NCI-H510A (cell line): ENCODE measurements around the gene ADAMTS18.

Experiments
- DNase-seq: peaks from one replicate; lab custom pipeline; 2025; lab: John Stamatoyannopoulos, UW

Gene ADAMTS18

DNA sequence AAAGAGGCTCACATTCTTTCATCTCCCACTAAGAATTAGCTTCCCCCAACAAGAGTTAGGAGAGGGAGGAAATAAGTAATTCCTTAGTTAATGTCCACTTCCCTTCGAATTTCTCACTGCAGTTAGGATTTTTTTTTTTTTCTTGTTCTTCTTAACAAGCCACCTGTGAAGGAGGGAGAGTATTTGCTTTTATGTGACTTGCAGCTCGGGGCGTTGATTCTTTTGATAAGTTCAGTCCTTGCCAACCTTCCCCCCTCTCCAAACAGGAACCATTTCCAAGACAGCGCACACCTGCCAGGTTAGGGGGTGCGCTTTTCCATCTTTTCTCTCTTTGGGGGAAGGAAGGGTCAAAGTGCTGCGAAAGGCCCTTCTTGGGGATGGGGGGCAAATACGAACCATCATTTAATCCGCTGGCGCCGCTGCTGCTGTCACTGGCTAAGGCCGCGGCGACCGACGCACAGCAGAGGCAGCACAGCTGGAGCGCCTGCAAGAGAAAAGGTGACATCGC is 758 bp downstream of the ADAMTS18 start:
- DNase-seq, result no peak

DNA sequence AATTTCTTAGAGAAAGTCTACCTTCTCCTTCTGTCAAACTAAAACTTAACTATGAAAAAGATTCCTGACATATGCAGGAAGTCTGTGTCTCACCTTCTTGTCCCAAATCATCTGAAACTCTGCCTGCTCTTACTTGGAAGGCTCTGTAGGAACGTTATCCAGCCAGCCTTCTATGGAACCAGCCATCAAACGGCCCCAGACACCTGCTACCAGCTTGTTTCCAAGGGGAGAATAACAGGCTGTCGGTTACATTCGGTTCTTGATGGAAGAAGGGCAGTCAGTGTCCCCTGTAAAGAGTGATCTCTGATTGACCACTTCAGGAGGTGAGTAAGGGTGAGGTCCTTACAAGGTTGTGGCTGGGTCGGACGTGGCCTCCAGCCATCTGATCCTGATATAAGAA is 1.7 kb downstream of the ADAMTS18 start:
- DNase-seq, result no peak

DNA sequence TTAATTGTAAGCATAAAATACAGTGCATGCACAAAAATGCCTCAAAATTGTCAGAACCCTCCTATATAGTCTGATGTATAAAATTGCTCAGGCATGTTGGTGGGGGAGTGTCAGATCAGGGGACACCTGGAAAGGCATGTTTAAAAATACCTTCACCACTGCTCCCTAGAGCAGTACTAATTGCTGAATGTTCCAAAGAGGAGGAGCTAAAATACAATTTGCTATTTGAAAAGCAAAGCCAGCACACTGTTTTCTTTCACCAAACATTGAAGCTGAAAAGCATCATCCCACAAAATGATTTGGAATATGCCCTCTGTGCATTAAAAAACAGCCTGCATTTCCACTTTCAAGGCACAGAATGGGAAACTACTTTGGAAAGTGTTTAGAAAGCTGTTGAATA is 2.6 kb downstream of the ADAMTS18 start:
- no peak for DNase-seq

- DNase-seq, result no peak
Observed at GRCh38 chr16:77430787-77431585, 3.8 kb downstream of the ADAMTS18 start.

DNA sequence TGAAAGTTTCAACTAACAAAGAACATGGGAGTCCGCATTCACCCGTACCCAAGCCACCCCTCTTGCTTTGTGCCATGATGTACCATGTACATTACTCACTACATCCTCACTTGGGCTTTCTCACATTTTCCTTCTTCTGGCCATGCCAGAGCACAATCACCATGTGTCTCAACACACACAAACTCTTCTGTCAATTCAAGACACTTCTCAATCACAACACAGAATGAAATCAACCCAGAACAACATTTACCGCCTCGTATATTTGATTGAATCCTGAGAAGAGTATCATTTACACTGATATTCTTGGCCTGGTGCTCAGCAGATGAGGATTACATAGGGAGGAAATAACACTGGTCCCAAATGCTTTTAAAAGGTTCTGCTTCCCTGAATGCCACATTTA is 4.5 kb downstream of the ADAMTS18 start:
- no peak for DNase-seq

- no peak for DNase-seq
Observed at GRCh38 chr16:77424871-77425604, 9.8 kb downstream of the ADAMTS18 start.

DNA sequence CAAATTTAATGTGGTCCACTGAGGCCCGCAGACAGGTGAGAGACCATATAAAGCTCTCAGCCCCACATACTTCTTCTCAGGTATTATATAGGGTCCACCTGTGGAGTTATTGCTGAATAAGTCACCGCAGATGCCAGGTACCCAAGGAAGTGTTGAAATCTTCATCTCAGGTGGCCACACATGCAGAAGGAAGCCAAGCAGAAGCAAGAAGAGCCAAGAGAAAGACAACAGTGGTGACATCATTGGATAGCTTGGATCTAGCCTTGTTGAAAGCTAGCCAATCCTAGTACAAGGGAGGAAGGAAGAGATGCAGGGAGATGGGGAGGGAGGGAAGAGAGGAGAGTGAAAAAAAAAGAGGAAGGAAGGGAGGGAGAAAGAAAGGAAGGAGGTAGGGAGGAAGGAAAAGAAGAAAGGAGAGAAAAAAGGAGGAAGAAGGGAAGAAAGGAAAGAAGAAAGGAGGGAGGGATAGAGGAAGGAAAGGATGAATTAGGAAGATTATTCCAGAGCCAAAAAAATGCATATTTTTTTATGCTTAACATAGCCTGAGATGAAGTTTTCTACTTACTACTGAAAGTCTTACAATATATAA is 12.5 kb downstream of the ADAMTS18 start:
- no peak for DNase-seq

- no peak for DNase-seq
Observed at GRCh38 chr16:77416939-77417480, 17.8 kb downstream of the ADAMTS18 start.

DNA sequence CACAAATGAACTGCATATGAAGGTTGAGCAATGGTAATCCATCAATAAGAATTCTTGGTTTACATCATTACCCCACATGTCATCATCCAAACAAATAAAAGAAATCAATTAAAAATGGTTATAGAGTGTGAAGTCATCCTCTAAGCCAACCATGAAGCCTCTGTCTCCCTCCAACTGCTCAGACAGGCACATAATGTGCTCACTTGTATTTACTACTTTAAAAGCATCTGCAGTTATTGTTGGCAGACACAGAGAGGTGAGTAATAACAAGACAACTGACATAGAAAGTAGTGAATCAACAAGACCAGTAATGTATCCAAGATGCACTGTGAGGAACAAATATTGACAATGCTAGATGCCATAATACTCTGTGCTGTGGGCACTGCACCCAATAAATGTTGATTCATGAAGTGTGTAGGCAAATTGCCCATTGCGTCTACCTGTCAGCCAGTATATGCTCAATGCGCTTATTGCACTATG is 20.0 kb downstream of the ADAMTS18 start:
- no peak for DNase-seq

- DNase-seq, result no peak
Observed at GRCh38 chr16:77410449-77410848, 24.4 kb downstream of the ADAMTS18 start.

DNA sequence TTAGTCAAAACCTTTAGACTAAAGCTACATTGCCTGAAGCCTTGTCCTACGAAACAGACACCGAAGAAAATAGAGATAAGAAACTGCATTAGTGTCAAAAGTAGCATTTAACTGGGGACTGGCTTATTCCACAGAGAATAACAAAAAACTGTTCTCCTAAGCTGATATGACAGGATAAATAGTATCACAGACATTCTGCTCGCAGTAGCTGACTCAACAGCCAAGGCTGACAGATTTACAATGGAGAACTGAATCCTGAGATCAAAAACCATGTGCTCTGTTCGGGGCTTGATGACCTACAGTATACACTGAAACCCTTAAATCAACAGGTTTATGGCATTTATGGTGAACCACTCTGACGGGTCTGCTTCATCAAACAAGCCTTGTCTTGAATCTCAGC is 25.5 kb downstream of the ADAMTS18 start:
- DNase-seq, result no peak

DNA sequence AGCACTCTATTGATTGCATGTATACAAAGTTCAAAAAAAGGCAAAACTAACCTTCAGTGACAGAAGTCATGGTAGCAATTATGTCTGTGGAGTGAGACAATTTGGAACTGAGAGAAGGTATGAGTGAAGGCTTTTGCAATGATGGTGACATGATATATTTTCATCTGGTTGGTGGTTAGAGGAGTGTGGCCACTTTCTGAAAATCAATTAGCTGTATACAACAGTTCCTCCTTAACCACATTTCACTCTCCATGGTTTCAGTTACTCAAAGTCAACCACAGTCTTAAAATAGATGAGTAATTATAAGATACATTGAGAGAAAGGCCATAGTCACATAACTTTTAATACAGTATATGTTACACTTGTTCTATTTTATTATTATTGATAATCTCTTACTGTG is 26.2 kb downstream of the ADAMTS18 start:
- no peak for DNase-seq

- no peak for DNase-seq
Observed at GRCh38 chr16:77406680-77407079, 28.2 kb downstream of the ADAMTS18 start.

DNA sequence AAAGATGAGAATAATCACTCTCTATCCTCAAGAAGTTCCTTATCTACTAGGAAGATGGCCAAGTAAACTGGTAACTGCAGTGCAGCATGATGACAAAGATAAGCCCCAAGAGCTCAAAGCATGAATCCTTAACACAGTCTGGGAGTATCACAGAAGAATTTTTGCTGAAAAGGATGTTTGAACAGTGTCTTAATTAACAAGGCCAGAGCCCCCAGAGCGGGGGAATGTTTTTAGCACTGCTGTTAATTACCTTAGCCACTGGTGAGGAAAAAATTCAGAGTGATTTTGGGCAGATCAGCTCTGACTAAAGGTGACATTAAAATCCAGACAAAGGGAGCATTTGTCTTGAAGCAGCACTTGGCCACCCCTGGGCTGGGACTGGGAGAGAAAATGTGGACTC is 30.1 kb downstream of the ADAMTS18 start:
- no peak for DNase-seq

GRCh38 chr16:77403732-77404131 is 31.1 kb downstream of the ADAMTS18 start:
- no peak for DNase-seq

DNA sequence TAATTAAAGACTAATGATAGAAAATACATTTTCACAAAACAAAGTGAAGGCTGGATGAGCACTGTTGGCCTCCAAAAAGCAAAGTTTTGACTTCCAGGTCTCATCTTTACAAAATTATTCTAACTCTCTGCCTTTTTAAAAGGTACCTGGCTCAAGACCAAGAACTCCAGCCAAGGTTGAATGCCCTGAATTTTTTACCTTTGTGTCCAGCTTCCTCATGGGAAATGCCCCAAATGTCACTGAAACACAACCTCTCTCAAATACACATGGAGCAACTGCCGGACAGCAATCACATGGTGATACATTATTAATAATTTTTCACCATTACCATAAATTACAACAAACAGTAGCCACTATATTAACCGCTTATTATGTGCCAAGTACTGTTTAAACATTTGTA is 32.2 kb downstream of the ADAMTS18 start:
- no peak for DNase-seq

GRCh38 chr16:77402118-77402517 is 32.7 kb downstream of the ADAMTS18 start:
- DNase-seq, result no peak

DNA sequence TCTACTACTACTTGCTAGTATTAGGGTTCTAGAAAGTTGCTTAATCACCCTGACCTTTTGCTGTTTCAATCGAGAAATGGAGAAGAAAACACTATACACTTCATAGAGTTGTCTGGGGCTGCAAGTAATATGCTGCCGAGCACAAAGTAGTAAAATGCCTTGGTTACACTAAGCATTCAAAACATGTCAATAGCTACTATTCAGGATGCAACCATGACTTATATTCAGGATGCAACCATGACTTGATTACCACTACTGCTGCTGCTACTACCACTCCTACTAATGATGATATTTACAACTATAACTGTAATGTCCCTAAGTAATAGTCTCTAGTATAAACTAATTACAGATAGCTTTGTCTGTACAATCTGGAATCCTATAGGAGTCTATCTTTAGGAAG is 35.3 kb downstream of the ADAMTS18 start:
- no peak for DNase-seq

DNA sequence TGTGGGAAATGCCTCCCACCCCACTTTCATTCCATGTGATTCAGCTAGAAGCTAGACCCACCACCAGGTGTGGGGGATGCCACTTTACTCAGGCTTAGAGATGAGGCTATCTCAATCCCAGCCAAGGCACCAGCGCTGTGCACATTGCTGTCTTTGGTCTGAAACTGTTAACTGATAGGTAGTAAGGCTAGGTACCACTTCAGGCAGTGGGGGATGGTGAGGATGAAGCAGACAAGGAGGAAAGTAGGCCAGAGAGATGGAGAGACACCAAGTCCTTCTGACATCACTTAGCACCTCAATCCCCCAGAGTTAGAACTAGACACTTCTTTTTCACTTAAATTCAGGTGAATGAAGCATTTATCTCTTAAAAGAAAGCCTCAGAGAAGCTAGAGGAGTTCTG is 35.8 kb downstream of the ADAMTS18 start:
- no peak for DNase-seq

GRCh38 chr16:77398495-77398894 is 36.3 kb downstream of the ADAMTS18 start:
- no peak for DNase-seq

- no peak for DNase-seq
Observed at GRCh38 chr16:77396461-77396860, 38.4 kb downstream of the ADAMTS18 start.

DNA sequence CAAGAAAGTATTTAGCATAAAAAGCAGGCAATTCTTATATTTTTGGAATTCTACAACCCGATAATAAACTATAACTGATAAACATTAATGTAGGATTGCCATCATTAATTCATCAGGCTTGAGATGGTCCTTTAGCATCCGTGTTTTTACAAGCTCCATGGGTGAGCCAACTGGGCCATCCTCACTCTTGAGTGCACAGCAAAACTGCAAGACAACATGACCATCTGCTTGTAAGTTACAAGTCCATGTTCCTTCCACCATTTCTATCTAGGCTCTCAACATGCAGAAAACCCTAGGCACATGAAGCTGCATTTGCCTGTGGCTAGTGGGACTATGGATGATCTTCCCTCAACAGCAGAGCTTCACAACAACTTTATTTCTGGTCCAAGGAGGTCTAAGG is 40.1 kb downstream of the ADAMTS18 start:
- DNase-seq, result no peak

GRCh38 chr16:77393955-77394354 is 40.9 kb downstream of the ADAMTS18 start:
- DNase-seq, result no peak
